CD4-positive, alpha-beta T cell treated with Interleukin-15 for 4 hours (primary cell): ENCODE results near the gene TMEM140.
"Not testable (repeated sequence)": the region's sequence is repeated elsewhere in the genome, so short reads cannot be mapped to it uniquely, and the experiment has no call there.

ENCODE experiments used
- DNase-seq: peaks from one replicate; pipeline ENCODE4 v3.0.0-alpha.2; 2020; ENCODE audit warnings: low spot score

The TMEM140 gene

DNA sequence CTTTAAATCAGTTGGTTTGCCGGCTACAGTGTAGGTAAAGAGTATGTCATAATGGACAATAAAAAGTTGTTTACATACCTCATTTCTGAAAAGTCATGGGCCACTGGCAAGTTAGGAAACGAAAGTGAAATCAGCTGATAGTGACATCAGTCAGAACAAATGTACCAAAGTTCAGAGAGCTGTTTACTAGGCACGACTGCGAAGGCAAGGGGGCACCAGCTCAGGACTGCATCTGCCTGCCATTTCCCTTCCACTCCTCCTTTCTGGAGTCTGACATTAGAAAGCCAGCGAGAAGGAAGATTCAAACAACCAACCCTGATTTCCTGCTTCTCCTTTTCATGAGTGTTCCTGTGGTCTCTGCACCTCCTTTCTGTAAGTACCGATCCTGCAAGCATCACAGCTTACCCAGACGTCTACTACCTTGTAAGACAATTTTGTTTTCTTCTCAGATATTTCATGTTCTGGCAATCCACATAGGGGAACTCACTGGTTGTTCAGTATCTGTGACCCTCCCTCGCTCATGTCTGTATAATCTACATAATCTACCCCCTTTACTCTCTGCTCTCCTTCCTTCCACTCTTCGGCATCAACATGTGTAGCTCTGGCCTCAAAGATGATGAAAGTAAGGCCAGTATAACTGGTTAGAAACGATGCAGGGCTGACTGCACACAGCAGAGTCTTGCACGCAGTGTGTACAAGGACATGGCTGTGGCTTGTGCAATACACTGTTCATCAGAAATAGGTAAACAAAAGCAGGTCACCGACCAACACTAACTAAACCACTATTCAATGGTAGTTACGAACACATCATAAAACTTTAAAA lies at the start of gene TMEM140:
TSS of gene TMEM140 (plus strand) at position 174 of the 823 bp plus-strand sequence. CDS start 16,370 bp downstream, outside the sequence.
- peak; percentile 73 for DNase-seq

DNA sequence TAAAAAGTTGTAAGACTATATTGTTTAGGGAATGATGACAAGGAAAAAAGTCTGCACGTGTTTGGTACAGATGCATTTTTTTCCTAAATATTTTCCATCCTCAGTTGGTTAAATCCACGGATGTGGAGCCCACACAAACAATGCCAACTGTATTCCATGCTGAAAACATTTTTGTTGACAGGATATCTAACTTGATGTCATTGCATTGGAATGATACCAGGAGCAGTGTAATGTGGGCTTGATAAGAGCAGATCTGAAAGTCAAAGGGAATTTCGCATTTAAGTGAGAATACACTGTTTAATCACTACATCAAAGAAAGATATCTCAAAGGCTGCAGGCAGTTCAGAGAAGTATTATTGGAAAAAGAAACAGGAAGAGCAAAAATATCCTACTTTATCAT lies 49.5 kb upstream of the TMEM140 start:
- DNase-seq: no peak

DNA sequence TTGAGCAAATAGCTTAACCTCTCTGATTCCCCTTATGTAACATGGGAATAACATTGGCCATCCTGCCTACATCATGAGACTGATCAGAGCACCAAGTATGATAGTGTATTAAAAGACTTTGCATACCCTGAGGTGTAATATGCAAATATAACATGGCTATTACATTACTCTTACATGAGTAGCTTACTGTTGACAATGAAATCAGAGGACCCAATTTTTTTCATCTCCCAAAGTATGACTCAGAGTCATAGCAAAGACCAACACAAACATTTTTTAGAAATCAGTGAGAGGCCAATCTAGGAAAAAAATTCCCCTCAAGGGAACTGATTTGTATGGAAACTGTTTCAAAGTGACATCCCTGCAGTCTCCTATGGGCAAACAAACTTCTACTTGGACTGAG lies 47.0 kb upstream of the TMEM140 start:
- no peak for DNase-seq

DNA sequence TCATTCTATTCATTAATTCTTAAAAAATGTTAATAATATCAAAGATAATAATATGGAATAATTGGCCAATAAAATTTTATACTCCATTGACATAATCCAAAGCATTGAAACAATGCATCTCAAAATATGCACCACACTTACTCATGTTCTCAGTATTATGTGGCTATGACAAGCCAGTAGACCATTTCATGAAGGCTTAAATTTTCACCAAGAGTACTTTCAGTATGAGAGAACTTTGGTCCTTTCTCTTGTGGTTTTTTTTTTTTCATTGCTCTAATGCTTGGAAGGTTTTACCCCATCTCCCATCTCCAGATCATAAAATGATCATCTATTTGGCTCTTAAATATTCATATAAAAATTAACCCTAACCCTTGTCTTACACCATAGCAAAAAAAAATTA lies 45.5 kb upstream of the TMEM140 start:
- DNase-seq: no peak

DNA sequence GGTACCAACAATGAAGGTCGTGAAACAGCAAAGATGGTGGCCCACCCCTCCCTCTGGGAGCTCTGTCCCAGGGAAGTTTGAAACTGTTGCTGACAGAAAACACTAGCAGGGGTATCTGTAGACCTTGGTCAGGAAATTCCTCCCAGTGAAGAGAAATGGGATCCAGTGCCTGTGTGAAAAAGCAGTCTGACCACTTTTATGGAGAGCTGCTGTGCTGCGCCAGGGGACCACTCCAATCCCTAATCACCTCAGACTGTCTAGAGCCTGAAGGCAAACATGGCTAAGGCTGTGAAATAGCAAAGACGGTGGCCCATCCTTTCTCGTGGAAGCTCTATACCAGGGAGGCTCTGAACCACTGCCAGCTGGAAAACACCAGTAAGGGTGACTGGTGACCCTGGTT lies 38.3 kb upstream of the TMEM140 start:
- DNase-seq: no peak

DNA sequence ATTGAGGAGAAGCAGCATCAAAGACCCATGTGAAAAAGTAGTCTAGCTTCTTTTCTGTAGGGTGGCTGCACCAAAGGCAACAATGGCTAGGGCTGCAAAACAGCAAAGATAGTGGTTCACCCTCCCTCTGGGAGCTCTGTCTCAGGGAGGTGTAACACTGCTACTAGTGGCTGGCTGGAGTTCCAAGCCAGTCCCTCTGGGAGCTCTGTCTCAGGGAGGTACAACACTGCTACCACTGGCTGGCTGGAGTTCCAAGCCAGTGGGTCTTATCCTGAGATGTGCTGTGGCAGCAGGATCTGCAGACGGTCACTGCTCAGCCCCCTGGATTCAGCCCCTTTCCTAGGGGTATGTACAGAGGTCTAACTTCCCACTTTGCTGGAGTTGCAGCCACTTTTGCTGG lies 37.9 kb upstream of the TMEM140 start:
- no peak for DNase-seq

DNA sequence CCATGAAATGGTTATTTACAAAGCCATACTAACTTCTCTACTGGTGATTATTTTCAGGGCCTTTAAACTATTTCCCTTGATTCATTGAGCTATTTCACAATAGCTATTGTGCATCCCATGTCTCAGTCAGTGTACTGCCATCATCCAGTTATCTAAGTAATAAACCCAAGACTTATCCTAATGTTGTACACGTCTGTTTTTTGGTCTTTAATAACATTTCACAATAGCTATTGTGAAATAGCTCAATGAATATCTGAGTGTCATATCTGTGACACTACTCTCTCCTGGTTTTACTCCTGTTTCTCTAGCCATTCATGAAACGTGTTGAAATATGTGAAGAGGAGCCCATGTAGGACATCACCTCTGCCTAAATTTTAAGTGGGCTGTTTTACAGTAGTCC lies 36.5 kb upstream of the TMEM140 start:
- no peak for DNase-seq

DNA sequence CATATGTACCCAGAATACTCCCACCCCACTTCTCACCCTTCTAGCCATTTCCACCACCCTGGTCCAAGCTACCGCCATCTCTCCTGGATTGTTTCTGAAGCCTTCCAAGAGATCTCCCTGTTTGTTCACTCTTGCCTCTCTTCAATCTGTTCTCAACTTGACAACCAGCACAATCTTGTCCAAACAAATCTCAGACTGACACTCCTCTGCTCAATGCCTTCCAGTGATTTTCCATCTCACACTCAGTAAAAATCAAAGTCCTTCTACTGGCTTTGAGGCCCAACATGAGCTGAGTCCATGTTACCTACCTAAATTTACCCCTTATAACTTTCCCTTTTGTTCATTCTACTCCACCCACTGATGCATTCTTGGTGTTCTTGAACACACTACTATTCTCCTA lies 33.2 kb upstream of the TMEM140 start:
- DNase-seq: no peak

DNA sequence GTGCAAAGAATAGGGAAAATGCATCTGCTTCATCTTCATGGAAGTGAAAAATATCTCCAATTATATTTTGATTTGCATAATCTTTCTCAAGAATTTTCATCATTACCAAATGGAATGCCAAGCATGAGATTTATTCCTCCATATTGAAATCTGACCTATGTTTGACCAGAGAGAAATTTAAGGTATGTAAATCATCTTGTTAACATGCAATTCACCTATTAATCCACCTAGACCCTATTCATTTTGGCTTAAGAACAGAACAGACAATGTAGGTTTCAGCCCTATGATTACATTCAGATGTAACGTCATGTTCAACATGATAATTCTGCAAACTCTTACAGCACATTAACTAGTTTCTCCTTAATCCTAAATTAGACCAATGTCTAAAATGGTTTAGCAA lies 30.8 kb upstream of the TMEM140 start:
- DNase-seq: no peak

DNA sequence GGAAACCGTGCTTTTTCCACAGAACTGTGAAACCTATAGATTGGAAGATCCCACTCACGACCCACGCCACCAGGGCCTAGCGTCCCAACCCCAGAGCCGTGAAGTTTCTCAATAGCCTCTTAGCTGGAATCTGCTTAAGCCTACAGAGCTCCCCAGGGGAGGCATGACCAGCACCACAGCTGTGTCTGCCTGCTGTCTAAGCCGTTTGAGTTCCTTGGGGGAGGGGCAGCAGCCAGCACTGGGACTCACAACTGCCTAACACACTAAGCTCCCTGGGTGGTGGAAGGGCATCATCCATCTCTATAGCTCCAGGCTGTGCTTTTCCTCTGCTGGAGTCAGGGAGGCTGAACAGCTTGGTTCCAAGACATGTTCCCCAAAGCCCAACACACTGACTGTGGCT lies 26.0 kb upstream of the TMEM140 start:
- DNase-seq: no peak

DNA sequence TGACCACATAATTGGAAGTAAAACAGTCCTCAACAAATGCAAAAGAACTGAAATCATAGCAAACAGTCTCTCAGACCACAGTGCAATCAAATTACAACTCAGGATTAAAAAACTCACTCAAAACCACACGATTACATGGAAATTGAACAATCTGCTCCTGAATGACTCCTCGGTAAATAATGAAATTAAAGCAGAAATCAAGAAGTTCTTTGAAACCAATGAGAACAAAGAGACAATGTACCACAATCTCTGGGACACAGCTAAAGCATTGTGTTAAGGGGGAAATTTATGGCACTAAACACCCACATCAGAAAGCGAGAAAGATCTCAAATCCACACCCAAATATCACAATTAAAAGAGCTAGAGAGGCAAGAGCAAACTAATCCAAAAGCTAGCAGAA lies 23.2 kb upstream of the TMEM140 start:
- not testable (repeated sequence) for DNase-seq

DNA sequence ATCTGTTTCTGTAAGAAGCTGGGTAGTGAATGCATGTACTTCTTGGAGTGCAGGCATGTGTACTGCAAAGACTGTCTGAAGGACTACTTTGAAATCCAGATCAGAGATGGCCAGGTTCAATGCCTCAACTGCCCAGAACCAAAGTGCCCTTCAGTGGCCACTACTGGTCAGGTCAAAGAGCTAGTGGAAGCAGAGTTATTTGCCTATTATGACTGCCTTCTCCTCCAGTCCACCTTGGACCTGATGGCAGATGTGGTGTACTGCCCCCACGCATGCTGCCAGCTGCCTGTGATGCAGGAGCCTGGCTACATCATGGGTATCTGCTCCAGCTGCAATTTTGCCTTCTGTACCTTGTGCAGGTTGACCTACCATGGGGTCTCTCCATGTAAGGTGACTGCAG lies 18.9 kb upstream of the TMEM140 start:
- DNase-seq: no peak

DNA sequence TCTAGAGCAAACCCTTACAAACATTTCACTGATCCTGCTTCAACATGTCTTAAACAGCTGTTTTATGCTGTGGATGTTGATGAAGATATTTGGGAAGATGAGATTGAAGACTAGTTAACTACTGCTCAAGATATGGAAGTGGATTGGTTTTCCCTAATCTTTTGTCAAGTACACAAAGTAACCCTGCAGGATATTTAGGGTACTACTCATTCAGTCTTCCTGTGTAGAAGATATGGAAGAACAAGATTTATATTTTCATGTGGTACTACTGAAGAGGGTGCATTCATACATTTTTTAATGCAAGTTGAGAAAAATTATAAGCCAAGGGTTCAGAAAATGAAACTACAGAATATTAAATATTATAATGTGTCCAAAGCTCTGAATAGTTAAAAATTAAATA lies 18.3 kb upstream of the TMEM140 start:
- DNase-seq: no peak

DNA sequence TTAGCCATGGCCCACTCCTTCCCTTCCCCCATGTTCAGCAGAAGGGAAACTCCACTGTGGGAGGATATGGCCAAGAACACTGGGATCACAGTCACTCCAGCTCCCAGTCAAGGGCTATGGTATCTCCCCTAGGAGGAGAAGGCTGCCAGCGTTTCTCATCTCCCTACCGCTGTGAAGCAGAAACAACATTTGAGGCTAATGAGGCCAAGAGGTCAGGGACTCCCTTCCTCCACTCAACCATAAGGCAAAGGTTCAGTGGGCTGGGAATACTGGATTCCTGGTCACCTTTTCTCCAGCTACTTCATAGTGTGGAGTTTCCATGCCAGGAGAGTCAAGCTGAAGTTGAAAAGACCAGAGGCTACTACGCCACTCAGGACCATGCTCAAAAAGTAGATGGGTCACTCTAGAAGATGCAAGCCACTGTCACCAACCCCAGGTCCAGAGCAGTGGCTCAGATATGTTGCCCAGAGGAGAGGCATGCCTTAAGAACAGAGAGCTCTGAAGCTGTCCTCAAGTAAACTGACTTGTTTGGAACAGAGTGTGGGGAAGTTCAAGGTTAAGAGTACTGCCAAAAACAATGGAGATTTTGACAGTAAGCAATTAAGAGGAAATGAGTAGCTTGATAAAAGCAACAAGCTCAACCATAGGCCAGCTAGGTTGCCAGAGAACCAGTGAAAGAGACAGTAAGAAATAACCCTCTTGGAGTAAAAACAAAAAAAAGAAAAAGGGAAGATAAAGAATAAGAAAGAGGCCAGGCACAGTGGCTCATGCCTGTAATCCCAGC lies 3.8 kb upstream of the TMEM140 start:
- DNase-seq: no peak

DNA sequence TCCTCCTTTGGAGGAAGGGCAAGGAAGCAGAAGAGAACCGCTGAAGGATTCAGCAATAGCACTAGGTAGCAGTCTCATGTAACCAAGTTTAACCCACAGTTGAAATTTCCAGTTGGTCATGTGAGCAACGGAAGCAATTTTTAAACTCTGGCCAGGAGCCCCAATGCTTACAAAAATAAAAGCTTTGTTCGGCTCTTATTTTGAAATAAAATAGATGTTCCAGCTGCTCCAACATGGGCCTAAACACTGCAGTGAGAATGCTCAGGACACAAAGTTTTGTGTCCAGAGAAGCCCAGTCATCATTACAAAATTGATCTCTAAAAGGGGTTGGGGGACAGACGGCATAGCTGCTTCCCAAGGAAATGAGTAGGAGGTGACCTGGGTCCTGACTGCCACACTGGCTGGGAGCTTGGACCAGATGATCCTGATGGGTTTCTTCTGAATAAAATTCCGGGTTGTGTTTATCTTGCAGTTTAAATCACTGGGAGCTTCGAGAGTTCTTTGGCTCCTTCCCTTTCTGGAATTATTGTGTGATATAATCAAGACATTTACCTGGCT lies 452 bp upstream of the TMEM140 start:
- DNase-seq: peak; percentile 30

DNA sequence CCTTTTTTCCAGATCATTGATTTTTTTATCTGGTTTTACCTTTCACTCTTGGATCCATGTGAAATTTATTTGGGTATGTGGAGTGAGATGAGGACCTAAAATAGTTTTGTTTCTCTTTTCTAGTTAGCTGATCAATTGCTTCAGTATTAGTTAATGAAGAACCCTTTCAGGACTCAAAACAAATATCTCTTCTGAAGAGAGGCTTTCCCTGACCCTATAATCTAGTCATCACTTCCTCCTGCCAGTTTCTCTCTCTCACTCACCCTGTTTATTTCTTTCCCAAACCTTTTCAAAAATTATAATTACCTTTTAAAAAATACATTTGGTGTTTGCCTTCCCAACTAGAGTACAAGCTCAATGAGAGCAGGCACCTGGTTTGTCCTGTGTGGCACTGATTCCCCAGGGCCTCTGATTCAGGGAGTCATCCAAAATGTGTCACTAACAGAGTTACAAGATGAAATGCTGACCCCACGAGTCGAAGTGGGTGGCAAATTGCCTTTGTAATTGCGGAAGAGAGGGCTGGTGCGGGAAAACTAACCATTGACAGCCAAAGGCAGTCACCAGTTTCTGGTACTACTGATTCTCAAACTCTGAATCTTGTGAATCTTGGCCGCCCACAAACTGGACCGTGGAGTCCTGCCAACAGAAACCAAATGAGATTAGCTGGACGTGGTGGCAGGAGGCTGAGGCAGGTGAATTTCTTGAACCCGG lies 2.4 kb downstream of the TMEM140 start:
- no peak for DNase-seq

DNA sequence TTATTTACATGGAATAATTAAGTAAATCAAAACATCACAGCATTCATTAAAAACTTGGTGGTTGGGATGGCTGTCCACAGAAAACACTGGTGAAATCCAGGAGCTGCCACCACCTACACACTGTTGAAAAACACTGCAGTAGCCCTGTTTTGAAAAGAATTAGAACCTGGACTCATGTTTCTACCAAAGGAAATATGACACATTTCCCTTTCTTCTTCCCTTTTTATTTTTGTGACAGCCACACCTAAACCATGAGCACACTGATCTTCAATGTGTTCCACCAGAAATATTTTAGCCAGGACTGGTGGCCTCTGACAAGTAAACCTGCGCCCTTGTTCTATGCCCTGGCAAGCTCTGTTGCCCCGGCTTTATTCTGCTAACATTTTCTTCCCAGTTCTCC lies 3.3 kb downstream of the TMEM140 start:
- DNase-seq: no peak

DNA sequence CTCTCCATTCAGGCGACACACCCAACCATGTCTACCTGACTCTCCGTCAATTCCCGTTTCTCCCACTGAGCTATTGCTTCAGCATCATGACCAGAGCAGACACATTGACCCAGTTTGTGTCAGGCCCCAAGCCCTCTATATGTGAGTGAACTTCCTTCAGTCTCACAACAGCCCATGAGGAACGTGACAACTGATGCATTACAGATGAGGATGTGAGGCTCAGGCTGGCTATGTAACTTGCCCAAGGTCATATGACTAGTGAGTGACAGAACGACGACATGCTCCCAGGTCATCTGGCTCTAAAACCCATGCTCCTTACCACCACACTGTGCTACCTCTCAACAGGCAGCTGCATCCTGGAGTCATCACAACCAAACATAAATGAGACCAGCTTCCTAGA lies 3.7 kb downstream of the TMEM140 start:
- DNase-seq: no peak

DNA sequence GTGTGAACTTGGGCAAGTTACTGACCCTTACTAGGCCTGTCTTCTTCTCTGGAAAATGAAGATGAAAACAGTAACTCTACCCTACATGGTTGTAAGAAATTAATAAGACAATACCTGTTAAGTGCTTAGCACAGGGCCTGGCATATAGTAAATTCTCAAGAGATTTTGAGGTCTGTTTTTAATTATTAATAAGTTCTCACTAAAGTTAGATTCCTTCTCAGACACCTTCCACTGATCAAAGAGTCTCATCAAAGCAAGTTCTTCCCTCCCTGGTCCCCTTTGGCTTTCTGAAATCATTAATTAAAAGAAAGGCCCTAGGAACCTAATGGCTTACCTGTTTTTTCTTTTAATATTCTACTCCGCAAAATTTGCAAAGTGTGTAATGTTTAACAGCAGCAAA lies 4.6 kb downstream of the TMEM140 start:
- DNase-seq: no peak

DNA sequence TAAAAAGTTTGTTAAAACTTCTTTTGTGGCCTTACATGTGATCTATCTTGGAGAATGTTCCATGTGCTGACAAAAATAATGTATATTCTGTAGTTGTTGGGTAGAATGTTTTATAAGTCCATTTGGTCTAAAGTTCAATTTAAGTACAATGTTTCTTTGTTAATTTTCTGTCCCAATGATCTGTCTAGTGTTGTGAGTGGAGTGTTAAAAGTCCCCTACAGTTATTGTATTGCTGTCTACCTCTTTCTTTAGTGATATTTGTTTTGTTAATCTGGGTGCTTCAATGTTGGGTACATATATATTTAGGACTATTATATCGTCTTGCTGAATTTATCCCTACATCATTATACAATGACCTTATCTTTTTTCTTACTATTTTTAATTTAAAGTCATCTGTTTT lies 6.9 kb downstream of the TMEM140 start:
- no peak for DNase-seq

DNA sequence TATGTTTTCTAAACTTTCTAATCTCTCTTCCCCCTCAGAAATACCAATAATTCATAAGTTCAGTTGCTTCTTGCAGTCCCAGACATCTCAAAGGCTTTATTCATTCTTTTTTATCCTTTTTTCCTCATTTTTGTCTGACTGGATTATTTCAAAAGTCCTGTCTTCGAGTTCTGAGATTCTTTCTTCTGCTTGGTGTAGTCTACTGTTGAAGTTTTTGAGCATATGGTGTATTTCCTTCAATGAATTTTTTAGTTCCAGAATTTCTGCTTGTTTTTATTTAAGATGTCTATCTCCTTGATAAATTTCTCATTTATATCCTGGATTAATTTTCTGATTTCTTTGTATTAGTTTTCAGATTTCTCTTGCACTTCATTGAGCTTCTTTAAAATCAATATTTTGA lies 8.4 kb downstream of the TMEM140 start:
- DNase-seq: no peak

DNA sequence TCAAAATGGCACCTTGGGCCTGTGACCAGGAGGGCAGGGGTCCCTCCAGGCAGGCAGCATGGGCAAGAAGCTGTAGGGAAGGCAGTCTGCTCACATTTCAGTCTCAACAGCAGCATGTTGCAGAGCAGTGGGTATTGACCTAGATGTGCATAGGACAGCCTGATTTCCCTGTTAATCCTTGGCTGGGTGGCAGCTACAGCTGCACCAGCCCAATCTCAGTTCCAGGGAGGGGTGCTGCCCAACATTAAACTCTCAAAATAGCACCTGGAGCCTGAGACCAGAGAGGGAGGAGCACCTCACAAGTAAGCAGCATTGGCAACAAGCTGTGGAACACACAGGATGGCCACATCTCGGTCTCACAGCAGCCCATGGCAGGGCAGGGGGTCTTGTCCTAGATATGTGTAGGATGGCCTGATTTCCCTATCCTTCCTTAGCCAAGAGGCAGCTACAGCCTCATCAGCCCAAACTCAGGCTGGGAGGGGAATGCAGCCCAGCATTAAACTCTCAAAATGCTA lies 10.3 kb downstream of the TMEM140 start:
- no peak for DNase-seq
